NCI-H1105 (cell line): ENCODE results near the gene ITLN1.

Experiments
- DNase-seq: peaks from one replicate; lab custom pipeline; 2025; lab: John Stamatoyannopoulos, UW

ITLN1 gene

DNA sequence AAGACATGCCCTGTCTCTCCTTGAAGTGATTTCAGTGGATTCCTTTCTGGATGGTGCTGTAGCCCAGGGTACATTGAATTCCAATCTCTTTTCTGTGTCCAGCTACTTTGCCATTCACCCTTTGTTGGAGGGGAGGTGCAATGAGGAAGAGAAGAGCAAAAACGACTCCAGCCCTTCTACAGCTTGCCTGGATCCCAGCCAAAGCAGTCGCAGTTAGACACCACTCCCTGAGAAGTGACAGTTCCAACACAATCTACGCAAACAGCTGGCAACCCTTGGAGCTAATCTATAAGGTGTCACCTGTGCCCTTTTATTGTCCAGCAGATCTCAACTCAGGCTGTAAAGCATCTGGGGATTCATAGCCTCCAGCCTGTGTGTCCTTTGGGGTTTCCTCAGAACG lies 26.9 kb downstream of the ITLN1 start:
- DNase-seq = no peak

GRCh38 chr1:160855181-160855981 lies 29.6 kb downstream of the ITLN1 start:
- DNase-seq = no peak

- DNase-seq = no peak
These were observed 31.2 kb downstream of the ITLN1 start for GRCh38 chr1:160853754-160854153.

- DNase-seq = no peak
These were observed 32.0 kb downstream of the ITLN1 start for GRCh38 chr1:160853014-160853413.

GRCh38 chr1:160850993-160851392 lies 34.0 kb downstream of the ITLN1 start:
- no peak for DNase-seq

DNA sequence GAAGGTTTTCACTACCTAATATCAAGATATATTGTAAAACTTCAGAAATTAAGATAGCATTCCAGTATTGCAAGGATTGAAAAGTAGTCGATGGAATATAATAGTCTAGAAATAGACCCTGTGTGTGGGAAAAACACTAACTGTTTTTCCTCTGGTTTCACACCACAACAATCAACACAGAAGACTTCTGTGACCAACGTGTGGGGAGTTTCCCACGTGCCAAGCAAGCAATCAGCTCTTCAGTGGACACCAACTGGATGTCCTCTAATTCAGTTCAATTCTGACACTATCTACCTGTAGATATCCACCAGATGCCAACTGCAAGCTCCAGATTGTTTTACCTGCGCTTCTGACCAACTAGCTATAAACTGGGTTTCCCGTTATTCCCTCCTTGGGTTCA lies 34.4 kb downstream of the ITLN1 start:
- no peak for DNase-seq

DNA sequence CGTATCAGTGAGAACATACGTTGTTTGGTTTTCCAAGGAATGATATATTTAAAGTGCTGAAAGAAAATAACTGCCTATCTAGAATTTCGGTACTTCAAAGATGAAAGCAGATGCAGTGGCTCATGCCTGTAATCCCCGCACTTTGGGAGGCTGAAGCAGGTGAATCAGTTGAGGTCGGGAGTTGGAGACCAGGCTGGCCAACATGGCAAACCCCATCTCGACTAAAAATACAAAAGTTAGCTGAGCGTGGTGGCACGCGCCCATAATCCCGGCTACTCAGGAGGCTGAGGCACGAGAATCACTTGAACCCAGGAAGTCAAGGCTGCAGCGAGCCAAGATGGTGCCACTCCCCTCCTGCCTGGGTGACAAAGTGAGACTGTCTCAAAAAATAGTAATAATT lies 38.7 kb downstream of the ITLN1 start:
- no peak for DNase-seq

GRCh38 chr1:160844447-160845232 lies 40.3 kb downstream of the ITLN1 start:
- no peak for DNase-seq

DNA sequence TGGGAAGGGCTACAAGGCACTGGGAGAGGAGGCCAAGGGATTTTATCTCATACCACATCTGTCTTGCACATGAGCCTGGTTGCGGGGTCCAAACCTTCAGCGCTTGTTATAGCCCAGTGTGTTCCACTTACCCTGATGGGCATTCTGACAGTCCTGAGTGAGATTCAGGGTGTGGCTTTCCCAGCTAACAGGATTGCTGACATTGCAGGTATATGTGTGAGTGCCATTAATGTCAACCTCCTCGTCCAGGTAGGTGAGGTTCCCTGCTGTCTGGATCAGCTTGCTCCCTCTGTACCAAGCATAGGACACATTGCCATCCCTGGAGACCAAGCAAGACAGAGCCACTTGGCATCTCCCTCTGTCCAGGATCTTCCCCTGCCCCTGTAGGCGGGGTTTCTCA lies 43.9 kb downstream of the ITLN1 start:
- DNase-seq = no peak

- DNase-seq = no peak
These were observed 45.2 kb downstream of the ITLN1 start for GRCh38 chr1:160839746-160840145.

DNA sequence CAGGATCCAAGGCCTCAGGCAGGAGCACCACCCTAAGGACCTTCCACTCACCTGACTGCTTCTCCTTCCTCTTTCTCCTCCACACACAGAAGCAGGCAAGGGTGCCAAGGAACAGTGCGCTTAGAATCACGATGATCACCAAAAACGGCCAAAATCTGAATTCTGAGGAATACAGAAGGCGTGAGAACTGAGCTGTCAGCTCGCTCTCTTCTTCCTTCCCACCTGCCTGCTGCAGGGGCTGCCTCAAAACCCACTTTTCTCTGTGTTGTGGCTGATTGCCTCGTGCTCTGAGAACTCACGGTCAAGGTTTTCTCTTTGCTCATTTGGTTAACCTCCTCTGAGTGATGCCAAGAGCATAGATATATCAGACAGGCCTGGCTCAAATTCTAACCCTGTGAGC lies 46.1 kb downstream of the ITLN1 start:
- no peak for DNase-seq

GRCh38 chr1:160837558-160838205 lies 47.3 kb downstream of the ITLN1 start:
- no peak for DNase-seq

DNA sequence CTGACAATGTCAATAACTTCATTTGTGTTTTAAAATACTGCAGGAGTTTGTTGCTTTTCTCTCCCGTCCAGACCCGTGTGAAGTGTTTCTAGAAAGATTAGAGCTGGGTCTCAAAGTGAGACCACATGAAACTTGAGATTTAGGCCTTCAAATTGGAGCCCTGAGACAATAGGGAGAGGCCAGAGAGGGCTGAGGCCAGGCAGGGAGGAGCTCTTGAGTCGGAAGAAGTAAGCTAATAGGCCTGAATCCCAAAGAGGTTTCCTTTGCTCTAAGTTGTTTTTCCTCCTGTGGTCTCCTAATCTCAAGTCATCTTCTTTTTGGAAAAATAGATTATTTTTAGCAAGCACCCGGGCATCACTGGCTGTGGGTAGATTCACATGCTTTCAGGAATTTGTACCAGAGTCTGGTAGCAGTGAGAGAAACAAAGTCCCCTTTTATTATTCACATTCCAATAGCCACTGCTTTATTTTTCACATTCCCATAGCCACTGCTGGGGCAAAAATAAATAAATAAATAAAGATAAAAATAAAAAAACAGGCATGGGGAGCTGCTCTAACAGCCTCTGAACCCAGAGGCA lies 47.9 kb downstream of the ITLN1 start:
- no peak for DNase-seq

GRCh38 chr1:160836561-160836960 lies 48.4 kb downstream of the ITLN1 start:
- no peak for DNase-seq

DNA sequence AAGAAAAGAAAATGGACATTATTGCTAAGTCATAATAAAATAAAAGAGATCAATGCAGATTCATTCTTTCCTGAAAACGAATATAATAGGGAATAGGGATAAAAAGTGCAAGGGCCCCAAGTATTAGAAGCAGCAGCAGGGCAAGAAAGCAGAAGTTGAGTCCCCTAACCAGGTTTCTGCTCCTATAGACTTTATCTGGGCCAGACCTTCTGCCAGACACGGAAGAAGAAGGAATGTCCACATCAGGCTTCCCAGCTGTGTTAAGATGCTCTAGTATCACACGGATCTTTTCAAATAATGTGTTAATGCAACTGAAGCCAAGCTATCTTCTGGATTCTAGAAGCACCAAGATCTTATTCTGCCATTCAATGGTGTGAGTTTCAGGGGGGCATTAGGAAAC lies 49.2 kb downstream of the ITLN1 start:
- DNase-seq = no peak

DNA sequence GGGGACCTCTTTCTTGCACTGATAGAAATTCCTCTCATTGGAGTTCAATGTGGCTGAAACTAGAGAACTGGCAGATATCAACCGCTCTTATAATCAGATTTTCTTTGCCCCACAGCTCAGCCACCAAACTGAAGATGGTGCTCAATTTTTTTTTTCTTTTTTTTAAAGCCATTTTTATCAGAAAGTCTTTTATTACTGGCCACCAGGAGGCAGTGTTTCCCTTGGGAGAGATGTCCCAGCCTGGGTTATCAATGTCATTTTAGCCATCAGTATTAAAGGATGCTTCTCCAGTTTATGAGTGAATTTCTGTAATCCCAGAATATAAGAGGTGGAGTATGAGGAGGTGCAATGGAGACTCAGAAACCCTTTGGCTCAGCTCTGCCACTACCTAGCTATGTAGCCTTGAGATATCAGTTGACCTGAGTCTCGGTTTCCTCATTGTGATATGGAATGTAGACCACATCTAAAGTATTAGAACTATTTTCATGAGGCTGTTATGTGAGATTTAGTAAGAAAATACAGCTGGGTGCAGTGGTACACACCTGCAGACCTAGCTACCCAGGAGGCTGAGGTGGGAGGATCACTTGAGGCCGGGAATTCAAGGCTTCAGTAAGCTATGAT lies 49.9 kb downstream of the ITLN1 start:
- DNase-seq = peak; percentile 51

GRCh38 chr1:160830321-160831153 lies 54.4 kb downstream of the ITLN1 start:
- DNase-seq = peak; percentile 15

GRCh38 chr1:160829766-160830165 lies 55.2 kb downstream of the ITLN1 start:
- no peak for DNase-seq

DNA sequence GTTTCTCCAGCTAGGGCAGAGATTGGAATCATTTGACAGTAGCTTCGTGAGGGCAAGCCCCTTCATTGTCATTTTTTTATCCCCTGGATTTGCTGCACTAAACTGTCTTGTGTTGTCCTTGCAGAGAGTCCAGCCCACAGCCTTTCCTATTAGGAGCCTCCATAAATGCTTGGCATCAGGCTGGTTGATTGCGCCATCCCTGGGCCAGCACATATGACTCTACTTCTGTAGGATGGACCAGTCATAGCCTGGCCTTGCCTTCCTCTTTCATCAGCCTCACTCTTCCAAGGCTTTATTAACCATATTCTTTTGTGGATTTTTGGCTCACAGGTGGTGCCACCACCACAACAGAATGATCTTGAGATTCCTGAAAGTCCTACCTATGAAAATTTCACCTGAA lies 57.6 kb downstream of the ITLN1 start:
- no peak for DNase-seq

DNA sequence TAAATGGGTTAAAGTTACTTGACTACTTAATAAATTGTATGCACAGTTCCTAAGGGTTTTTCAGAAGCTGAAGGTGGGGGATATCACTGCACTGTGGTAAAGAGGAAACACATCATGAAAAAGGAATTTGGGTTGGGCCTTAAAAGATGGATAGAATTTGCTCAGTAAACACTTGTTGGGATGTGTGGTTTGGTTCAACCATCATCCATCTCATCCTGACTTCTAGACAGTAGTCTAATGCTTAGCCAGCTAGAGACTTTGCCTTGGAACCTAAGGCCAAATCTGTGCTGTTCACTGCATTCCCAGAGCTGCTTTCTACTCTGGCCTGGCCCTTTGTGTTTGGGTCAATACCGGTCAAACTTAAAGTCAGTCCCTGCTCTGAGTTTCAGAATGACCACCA lies 58.4 kb downstream of the ITLN1 start:
- DNase-seq = no peak
